Inflammatory macrophage treated with lipopolysaccharide for 4 hours (primary cell): Measurements from ENCODE around the gene ZNF425.
A peak's percentile ranks its signal among the peaks of the same experiment; 100 is the strongest.
"Not testable (repeated sequence)": the region's sequence is repeated elsewhere in the genome, so short reads cannot be mapped to it uniquely, and the experiment has no call there.

ENCODE experiments used
- DNase-seq: peaks from one replicate; pipeline ENCODE4 v3.0.0-alpha.2; 2020

Gene ZNF425

GRCh38 chr7:149071641-149072437 is 54.3 kb downstream of the ZNF425 start:
- peak; percentile 57 for DNase-seq

- no peak for DNase-seq
Measured at GRCh38 chr7:149071182-149071635, 54.9 kb downstream of the ZNF425 start.

- DNase-seq = no peak
Measured at GRCh38 chr7:149070372-149071125, 55.6 kb downstream of the ZNF425 start.

GRCh38 chr7:149067869-149068268 is 58.3 kb downstream of the ZNF425 start:
- DNase-seq = no peak

DNA sequence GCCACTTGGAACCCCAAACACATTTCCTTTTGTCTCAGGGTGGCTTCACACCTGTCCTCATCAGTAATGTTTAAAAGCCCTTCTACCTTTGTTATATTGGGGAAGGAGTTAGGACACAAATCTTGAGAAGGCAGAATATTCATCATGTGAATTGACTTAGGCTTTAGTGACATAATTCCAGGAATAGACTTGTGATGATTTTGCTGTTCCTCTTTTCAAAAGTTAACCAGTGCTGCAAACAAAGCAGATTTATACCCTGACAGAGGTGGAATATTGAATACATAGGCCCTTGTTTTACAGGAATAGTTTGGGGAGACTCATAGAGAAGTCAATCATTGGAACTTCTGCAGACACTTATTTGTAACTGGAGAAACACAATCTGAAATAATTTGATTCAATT is 62.6 kb downstream of the ZNF425 start:
- DNase-seq = peak; percentile 62

DNA sequence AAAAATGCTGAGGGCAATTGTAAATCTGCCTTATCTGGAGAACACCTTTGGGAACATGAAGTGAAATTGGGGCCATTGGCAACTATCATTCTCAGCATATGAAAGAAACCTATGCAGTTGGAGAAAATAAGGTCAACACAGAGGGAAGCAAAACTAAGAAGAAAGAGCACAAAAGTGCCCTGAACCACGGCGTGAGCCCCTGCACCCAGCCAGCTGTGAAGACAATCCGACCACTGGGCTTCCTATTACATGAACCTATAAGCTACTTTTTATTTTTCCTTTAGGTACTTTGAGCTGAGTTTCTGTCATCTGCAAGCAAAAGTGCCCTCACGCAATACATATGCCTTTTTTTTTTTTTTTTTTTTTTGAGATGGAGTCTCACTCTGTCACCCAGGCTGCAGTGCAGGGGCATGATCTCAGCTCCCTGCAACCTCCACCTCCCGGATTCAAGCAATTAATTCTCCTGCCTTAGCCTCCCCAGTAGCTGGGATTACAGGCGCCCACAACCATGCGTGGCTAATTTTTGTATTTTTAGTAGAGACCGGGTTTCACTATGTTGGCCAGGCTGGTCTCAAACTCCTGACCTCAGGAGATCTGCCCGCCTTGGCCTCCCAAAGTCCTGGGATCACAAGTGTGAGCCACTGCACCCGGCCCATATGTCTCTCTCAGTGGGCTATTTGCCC is 63.8 kb downstream of the ZNF425 start:
- not testable (repeated sequence) for DNase-seq

GRCh38 chr7:149060156-149060555 is 66.0 kb downstream of the ZNF425 start:
- DNase-seq = no peak

DNA sequence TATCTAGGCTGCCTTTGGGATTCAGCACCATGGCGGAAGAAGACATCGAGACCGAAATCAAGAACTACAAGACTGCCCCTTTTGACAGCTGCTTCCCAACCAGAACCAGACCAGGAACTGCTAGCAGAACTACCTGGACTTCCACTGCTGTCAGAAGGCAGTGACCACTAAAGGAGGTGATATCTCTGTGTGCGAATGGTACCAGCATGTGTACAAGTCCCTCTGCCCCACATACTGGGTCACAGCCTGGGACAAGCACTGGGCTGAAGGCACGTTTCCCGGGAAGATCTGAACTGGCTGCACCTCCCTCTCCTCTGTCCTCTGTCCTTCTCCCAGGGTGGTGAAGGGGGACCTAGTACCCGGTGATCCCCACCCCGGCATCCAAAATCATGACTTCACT is 72.2 kb downstream of the ZNF425 start:
- no peak for DNase-seq

- no peak for DNase-seq
Measured at GRCh38 chr7:149053384-149053783, 72.7 kb downstream of the ZNF425 start.
